ENCODE measurements around the gene PBRM1. TPM values are rescaled to one million over a fixed set of nuclear protein-coding genes. Genes with fewer than 3 reads are reported as not detected.

The PBRM1 gene
- total and polyA plus RNA-seq, 2 of the 8 experiments (the other 6 are each of a cell fraction or from before 2014, with no cell fraction given) = 19.3 to 65.8 TPM

DNA sequence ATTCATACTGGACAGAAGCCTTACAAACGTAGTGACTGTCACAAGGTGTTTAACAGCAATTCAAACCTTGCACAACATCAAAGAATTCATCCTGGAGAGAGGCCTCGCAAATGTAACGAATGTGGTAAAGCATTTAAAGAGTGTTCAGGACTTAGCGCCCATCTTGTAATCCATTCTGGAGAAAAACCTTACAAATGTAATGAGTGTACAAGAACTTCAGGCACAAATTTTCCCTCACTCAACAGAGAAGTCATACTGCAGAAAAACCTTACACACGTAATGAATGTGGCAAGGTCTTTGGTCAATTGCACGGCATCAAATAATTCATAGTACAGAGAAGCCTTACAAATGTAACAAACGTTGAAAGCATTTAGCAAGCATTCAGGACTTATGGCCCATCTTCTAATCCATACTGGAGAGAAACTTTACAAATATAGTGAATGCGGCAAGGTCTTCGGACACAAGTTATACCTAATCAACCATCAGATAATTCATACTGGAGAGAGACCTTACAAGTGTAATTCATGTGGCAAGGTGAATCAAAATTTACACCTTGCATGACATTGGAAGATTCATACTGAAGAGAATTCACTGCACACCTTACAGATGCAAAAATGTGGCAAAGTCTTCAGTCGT, 47.7 kb upstream of the PBRM1 start (continued):
- TF ChIP-seq HDAC6 (IDR thresholded peaks at IDR 0.05; ENCODE audit: low read depth, low read length) (no peak), TBP (IDR thresholded peaks at IDR 0.05; ENCODE audit: low read depth, low read length) (no peak), SAP30 (IDR thresholded peaks at IDR 0.05; ENCODE audit: insufficient read depth, insufficient replicate concordance, low read length) (no peak), SUZ12 (IDR thresholded peaks at IDR 0.05; ENCODE audit: low read length) (no peak)

All from H1 (cell line).